HTR-8/SVneo (cell line): ENCODE results near the gene GPR161.
"Not testable (repeated sequence)": the region's sequence is repeated elsewhere in the genome, so short reads cannot be mapped to it uniquely, and the experiment has no call there.

ENCODE experiments used
- DNase-seq: peaks from one replicate; pipeline ENCODE4 v3.0.0; 2011; ENCODE audit warnings: low spot score, mixed read lengths; ENCODE audit not compliant: insufficient read length
- FAIRE-seq: peaks from 2 replicates; lab custom pipeline; 2011; peaks lifted over from hg19 to GRCh38; lab: Jason Lieb, UNC

Gene GPR161

DNA sequence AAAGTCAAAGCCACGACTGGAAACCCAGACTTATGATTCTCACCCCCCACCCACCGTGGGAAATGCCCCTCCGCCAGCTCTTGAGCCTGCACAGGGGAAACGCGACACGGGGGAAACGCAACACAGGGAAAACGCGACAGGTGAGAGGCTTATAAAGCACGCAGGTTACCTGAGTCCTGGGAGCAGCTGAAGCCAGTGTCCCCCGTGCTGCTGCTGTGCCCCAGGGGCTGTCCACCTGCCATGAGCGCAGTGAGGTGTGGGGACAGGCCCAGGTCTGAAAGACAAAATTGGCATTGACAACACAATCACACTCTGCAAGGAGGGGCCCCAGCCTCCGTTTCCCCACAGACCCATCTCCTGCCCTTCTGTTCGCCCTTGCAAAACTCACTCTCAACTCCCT lies 46.3 kb downstream of the GPR161 start:
- FAIRE-seq (no peak), DNase-seq (no peak)

DNA sequence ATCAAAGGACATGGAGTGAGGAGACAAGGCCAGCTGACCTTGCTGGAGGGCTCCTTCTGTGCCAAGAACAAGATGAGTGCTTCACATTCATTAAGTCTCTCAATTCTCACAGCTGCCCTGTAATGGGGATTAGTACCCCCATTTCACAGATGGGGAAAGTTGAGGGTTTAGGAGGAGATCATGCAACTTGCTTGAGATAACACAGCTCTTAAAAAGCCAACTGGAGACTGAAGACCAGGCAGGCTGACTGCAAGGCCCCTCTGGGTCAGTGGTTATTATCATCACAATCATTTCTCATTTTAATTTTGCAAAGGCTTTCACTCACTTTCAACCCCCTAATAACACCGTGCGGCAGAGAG lies 46.8 kb downstream of the GPR161 start:
- no peak for FAIRE-seq
- no peak for DNase-seq

DNA sequence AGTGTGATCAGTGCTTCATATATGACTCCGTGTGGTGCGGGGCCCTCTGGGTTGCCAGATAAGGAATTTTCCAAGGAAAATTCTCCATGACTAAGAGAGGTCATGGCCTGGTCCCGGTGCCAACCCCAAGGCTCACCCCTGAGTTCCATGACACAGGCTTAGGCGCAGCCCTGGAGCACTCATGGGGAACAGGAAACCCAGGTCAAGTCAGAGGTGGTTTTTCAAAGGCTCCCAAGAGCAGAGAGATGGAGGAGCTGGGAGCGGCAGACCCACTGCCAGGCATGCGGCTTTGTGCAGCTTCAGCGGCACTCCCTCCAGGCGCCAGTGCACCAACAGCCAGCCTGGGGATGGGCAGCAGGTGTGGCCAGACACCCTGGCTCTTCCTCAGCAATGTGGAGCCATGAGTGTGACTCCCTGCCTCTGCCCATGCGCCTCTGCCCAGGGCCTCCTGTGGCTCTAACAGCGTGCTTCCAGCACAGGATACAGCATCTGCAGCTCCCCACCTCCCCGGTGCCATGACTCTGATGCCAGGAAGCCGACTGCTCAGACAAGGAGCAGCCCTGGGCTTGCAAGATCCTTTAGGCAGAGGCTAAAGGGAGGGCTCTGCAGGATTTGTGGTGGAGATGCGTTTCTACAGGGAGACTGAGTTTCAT lies 47.3 kb downstream of the GPR161 start:
- no peak for DNase-seq
- no peak for FAIRE-seq

DNA sequence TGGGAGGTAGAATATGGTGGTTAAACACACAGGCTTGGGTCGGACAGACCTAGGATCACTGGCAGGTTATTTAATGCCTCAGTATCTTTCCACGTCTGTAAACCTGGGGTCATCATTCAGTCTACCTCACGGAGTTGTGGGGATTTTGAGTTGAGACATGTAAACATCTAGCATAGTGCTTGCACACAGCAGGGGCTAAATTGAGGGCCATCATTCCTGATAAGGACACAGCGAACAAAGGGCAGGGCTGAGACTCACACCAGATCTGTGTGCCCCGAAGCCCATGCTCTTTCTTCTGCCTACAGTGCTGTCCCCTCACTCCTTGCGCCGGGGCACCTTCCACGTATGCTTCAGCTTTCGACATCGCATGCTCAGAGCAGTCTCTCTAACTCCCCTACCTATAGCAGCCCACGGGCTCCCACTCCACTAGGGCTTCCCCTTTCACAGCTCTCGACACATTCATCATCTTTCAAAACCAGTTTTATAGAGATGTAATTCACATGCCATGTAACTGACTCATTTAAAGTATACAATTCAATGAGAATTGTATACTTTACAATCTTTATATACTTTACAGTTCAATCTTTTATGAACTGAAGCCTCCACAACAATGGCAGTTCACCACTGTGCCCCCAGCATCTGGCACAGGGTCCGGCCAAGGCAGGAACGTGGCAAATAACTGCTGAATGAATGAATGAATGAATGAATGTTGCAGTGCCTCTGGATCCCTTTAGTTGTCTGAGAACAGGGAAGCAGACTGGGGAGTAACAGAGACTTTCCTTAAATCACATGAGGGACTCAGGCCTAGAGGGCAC lies 48.0 kb downstream of the GPR161 start:
- DNase-seq (no peak), FAIRE-seq (no peak)

DNA sequence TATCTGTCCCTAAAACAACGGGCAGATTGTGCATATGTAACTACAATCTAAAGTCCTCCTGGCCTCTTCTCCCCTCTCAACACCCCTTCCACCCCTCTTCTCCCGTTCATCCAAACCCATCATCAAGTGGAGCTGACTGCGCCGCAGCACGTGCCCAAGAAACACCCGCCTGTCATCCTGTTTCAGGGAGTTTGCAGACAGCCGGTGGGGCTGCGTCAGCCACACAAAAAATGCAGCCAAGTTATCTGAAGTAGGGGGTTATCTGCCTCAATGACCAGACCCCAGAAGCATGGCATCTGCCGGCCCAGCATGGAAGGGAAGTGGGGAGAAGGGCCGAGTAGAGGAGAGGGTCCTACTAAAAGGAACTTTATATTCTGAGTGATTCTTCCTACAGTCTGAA lies 49.0 kb downstream of the GPR161 start:
- FAIRE-seq = no peak
- no peak for DNase-seq

DNA sequence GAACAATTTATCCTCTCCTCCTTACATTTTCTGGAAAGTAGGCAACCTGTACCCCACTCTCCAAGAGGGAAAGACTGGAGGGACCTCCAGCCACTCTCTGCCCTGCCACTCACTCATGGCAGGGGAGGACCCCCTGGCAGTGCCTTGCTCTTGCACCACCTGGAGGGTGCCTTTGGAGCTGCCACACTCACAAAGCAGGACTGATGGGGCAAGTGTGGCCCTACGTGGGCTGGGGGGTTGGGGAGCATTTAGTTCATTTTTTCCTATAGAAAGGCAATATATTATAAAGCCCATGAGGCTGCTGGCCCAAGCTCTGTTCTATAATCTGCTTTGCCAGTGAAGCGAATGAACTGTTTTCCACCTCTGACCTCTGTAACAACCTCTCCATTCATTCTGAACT lies 50.3 kb downstream of the GPR161 start:
- FAIRE-seq (no peak), DNase-seq (no peak)

DNA sequence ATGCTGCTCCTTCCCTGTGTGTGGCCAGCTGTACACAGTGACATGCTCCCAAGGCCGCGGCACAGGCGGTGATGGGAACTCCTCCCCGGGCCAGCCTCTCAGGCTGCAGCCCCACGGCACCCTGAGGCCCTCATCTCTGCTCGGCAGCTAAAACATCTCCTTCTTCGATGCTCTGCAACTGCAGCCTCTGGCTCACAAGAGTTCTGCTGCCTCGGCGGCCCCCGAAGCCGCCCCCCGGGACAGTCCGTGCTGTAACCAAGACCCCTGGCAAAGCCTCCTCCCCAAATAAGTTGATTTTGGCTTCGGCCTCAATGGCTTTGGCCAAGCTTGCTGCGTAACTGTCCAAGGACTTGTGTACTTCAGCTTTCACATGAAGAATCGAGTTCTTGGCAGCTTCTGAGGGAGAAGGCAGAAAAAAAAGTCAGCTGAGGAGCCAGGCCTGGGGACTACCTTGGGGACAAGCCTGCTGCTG lies 51.3 kb downstream of the GPR161 start:
- DNase-seq (no peak), FAIRE-seq (no peak)

DNA sequence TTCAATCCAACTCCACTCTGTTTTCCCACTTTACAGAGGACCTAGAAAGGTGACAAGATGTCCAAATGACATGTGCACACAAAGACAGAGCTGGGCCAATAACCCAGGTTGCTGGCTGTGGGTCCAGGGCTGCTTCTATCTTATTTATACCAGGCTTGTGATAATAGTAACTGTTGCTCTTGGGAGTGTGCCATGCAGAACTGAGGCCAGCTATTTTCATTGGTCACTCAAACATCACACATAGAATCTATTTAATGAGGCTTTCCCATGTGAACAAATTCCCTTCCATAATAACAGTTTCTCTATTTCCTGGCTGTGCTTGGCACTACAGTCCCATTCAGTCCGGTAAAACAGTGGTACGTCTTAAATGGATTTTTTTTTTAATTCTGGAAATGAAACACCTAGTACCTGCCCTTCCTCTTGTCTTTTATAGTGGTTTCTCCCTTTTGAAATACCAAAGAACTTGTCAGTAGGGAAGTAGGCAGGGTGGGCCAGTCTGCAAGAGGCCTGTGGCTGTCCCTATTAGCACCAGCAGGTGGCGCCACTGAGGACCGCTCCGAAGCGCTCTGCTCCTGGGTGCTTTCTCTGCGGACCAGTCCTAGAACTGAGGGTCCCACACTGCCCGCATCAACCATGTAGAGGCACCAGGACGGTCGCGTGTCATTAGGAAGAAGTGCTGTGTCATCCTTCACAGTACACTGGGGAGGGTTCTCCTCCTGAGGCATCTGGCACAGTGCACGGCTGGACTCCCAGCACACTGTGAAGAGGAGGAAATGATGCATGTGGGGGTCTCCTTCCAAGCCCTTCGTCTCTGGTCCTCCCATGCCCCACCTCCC lies 52.1 kb downstream of the GPR161 start:
- no peak for FAIRE-seq
- peak; percentile 60 for DNase-seq

DNA sequence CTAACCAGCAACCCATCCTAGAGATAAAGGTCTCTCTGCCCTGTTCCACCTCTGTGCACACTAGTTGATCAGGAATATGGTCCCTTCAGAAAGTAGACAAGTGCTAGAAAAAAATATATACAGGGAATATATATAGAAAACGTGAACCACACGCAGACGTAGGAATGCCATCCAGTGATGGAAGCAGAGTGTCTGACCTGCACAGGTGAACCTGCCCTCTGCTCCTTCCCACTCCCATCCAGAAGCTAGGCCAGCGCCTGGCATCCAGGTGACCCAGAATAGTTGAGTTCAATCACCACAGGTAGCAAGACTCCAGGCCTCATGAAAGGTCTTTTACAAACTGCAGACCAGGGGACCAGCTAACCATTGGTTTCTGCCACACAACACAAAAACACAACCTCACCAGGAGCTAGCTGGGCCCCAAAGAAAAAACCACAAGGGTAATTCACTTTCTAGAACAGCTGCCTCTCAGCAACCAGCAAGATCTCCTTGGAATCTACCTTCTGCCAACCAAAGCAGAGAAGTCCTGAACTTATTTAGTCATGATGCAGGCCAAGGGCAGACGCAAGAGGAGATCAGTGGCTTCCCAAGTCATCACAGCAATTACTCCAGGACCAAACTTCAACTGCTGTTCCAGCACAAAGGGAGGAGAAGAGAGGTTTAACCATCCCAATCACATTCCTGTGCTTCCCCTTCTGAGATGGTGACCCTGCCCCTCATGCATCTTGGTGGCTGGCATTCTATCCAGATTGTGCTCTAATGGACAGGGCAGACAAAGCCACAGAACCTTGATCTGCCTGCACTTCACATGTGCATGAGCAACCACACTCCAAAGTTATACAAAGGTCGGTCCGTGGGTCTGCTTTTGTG lies 53.0 kb downstream of the GPR161 start:
- FAIRE-seq (no peak), DNase-seq (no peak)

DNA sequence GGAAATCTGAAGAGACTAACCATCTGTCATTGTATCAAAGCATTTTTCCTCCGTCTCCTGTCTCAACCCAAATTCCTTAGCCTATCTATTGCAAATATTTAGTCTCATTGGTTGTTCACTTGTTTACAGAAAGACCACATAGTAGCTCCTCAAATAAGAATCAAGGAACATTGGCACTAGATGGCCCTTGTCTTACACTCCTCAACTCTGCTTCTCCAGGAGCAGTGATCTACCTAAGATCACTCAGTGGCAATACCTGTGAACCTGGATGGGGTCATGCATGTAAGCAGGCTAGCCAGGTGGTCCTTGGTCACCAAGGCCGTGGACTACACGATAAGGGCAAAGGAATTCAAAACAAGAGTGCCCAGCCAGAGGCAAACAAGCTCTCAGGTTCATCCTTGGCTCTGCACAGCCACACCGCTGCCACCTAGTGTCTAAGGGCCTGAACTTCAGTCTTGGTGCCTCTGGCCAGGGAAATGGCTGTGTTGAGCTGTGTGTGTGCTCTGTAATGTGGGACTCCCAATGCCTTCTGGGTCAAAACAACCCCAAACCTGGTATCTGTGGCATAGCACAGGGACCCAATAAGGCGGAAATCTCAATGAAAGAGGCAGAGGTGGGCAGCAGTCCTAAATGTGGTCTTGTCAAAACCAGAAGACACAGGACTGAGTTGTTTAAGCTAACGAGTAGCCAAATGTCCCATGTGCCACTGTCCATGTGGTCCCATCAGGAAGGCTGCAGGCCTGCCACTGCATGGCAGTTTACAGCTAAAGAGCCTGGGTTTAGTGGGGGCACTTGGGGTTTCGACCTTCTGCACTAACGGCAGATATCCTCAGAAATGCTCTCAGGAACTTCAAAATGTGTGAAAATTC lies 54.5 kb downstream of the GPR161 start:
- no peak for FAIRE-seq
- peak; percentile 87 for DNase-seq

DNA sequence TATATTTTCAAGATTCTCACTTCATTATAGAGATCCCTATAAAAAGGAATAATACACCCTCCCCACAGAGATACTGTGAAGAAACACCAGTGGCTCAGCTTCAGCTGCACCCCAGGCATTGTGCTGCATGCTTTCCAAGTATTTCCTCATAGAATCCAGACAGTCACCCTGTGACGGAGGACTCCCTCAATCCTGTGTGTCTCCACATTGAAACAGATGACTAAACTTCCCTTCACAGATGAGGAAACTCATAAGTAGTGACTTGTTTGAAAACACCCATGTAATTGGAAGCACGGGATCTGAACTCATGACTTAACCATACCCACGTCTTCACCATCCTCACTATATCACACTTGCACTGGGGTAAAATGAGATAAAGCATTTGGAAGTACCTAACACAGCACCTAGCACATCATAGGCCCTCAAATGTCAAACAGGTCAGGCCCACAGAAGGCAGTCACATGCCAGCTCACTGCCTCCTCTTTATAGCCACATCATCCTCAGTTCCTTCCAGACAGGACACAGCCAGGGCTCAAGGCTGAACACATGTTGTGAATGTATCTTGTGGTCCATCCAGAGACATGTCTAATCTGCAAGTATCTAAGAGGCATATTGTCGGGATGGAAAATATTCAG lies 55.2 kb downstream of the GPR161 start:
- DNase-seq = no peak
- FAIRE-seq = no peak

DNA sequence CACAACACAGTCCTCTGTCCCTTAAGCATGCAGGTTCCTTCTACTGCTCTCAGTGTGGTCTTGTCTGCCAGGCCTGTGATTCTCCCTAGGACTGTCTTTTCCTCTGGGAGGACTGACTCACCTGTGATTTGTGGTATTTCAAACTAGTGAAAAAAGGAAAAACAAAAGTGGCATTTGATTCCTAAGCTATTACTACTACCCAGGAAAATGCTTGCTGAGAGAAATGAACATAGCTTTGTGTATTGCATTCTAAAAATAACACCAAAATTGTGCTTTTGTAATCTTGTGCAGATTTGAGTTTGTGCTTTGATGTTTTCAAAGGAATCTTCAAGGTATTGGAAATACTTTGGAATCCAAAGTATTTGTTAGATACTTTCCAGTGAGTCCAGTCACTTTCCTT lies 57.0 kb downstream of the GPR161 start:
- DNase-seq (no peak), FAIRE-seq (no peak)

DNA sequence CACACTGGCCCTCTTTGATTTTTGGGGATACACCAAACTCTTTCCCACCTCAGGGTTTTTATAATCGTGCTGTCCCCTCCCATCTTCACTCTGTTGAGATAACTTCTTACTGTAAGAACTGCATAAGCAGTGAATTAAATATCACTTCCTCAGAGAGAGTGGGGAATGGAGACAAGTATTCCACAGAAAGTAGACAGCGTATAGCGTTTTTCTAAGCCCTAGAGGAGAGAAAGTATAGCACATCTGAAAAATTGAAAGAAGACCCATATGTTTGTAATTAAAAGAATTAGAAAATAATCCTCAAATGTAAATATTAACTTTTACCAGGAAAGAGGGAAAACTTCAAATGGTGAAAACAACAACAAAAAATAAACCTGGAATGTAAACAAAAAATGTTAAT lies 67.3 kb downstream of the GPR161 start:
- FAIRE-seq (no peak), DNase-seq (no peak)

DNA sequence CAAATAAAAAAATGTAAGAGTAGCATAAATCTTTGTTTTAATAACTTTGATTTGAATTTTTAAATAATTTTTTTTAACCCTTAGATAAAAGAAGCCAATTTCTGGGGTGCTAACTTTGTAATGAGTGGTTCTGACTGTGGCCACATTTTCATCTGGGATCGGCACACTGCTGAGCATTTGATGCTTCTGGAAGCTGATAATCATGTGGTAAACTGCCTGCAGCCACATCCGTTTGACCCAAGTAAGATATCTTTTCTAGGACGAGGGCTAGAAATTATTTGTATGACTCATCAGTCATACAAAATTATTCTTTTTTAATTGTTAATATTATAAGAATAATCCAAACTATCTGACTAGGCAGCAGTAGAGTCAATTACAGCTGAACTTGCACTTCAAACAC lies 71.2 kb downstream of the GPR161 start:
- FAIRE-seq (no peak), DNase-seq (no peak)

DNA sequence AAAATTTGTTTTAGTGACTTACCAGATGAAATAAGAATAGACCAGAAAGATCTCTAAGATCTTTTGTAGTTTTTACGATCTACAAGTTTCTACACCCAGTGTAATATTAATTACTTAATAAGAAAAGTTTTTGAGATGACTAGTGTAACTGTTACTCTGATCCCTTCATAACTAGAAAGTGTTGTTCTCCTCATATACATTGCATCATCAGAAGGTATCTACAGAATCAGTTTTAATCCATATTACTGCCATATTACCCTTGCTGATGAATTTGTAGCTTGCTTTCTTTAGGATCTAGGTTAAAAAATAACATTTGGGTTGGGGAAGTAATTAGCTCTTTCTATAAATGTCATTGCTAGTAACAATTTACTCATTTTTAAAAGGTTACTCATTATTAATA lies 72.5 kb downstream of the GPR161 start:
- DNase-seq = no peak
- no peak for FAIRE-seq

DNA sequence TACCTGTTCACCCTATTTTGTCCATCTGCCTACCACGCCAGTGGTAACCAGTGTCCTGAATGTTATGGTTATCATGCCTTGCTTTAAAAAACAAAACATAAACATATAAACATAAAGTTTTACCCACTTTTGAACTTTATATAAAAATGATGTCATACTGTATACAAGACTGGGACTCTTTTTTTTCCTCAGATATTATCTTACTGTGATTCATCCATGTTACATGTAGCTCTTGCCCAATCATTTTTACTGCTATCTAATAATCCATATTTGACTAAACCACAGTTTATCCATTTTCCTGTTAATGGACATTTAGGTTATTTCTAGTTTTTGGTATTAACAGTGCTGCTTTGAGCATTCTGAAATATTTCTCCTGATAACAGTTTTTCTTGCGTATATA lies 78.8 kb downstream of the GPR161 start:
- DNase-seq = no peak
- no peak for FAIRE-seq

DNA sequence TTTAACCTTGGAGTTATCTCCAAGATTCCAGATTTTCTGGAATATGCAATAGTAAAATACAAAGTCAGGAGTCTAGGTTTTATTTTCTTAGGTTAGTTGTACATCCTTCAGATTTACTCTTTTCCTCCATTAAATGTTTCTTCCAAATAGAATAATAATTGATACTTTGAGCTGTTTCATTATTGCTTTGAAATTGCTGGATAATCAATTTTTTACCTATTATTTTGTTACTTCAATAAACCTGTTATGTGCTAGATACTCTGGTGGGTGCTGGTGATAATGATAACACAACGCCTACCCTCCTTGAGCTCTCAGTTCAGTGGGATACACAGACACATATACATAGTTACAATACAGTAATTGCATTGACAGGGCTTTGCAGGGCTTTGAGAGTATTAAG lies 79.4 kb downstream of the GPR161 start:
- FAIRE-seq (no peak), DNase-seq (no peak)

DNA sequence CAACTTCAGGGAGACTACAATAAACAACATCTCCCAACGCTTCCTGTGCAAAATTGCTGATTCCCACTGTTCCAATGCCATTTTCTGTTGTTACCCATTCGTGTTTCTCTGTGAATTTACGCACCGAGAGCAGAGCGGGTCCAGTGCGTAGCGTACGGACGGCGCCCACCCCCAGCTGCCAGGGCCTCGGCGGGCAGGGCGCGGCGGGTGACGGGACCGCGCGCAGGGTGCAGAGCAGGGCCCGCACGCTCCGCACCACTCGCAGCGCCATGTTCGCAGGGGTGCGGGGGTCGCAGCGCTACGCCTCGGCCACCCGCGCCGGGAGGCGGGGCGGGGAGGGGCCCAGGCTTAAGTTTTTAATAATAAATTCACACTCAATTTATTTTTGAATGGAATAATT lies 80.6 kb downstream of the GPR161 start:
- DNase-seq = not testable (repeated sequence)
- peak; percentile 94 for FAIRE-seq

DNA sequence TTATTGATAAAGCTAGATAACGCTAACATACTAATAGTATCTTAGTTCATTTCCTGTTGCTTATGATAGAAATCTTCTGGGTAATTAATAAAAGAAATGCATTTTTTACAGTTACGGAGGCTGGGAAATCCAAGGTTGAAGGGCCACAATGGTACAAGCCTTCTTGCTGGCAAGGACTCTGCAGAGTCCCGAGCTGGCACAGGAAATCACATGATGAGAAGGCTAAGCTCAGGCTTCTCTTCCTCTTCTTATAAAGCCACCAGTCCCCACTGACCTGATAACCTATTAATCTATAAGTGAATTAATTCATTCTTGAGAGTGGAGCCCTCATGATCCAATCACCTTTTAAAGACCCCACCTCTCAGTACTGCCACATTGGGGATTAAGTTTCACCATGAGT lies 82.6 kb downstream of the GPR161 start:
- no peak for DNase-seq
- FAIRE-seq = no peak
